ENCODE results near the gene ADAP1. TPM values are rescaled to one million over a fixed set of nuclear protein-coding genes. Genes with fewer than 3 reads are reported as not detected.

ADAP1 gene
- total RNA-seq, 2 experiments from 2014 or later = 2.4 to 7.0 TPM

DNA sequence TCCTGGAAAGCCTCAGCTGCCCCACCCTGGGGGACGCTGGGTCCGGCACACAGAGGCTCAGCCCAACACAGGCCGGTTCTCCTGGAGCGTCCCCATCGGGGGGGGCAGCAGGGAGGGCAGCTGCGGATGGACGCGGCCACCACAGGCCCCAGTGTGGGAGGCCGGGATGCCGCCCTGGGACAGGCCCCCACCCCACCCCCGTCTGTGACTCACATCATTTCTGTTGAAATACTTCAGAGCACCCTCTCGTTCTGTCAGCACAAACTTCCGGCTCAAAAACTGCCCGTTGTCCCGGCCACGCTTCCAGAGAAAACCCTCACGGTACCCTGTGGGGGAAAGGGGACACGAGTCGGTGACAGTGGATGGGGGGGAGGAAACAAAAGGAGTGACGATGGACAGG, 49.6 kb downstream of the ADAP1 start:
- POLR2A ChIA-PET = no interaction called here

DNA sequence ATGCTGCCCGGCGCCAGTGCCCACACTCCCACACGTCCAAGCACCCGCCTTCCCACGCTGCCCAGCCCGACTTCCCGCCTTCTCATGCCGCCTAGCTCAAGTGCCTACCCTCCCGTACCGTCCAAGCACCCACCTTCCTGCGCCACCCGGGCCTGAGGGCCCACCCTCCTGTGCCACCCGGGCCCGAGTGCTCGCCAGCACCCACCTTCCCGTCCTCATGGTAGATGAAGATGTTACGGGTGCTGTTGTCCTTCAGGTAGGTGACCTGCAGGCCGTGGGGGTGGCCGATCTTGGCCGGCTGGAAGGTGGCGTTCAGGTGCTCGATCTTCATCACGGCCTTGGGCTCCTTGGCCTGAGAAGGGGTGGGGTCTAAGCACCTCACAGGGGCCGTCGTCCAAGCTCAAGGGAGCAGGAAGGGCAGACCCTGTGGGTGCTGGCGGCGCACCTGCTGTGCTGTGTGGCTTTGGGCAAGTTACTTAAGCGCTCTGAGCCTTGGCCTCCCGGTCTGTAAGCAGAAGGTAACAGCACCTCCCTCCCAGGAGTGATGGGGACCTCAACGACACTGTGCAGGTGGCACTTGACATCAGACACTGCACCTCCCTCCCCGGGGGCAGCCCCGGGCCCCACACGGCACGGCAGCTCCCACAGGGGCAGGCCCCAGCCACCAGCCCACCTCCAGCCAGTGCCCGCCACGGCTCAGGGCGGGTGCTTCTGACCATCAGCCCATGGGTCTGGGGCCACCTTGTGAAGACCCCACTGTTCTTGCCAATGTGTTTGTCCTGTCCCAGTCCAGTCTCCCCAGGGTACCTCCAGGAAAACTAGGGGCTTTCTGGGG, 50.3 kb downstream of the ADAP1 start:
- intact Hi-C loops (cut with micrococcal nuclease; ENCODE audit: unreplicated experiment) = no loop called here
- no peaks in the 10 kb centered on the region for H3K9me2 ChIP-seq (ENCODE audit: insufficient read depth, low read length)
- BruUV-seq (replicated peaks) = no TSS peak
- H3K27ac ChIP-seq (ENCODE audit: low read depth, low read length, poor library complexity, severe bottlenecking) = no peak overlapping the region
- H3K36me3 ChIP-seq (ENCODE audit: insufficient read depth, low read length) = no peaks in the 10 kb centered on the region
- TF ChIP-seq EZH2phosphoT487 (IDR thresholded peaks at IDR 0.05; ENCODE audit: borderline replicate concordance, low read depth, low read length) = no peak
- TF ChIP-seq, protein P1, sequence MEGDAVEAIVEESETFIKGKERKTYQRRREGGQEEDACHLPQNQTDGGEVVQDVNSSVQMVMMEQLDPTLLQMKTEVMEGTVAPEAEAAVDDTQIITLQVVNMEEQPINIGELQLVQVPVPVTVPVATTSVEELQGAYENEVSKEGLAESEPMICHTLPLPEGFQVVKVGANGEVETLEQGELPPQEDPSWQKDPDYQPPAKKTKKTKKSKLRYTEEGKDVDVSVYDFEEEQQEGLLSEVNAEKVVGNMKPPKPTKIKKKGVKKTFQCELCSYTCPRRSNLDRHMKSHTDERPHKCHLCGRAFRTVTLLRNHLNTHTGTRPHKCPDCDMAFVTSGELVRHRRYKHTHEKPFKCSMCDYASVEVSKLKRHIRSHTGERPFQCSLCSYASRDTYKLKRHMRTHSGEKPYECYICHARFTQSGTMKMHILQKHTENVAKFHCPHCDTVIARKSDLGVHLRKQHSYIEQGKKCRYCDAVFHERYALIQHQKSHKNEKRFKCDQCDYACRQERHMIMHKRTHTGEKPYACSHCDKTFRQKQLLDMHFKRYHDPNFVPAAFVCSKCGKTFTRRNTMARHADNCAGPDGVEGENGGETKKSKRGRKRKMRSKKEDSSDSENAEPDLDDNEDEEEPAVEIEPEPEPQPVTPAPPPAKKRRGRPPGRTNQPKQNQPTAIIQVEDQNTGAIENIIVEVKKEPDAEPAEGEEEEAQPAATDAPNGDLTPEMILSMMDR (conservative IDR thresholded peaks at IDR 0.05; ENCODE audit: low read length) = no peak
- ChIA-PET CTCF (ENCODE audit: unreplicated experiment) (no interaction called here), POLR2A (no interaction called here)
- H2AFZ ChIP-seq (ENCODE audit: low read length) = no peak overlapping the region
- H3K9me3 ChIP-seq (ENCODE audit: low read length) = no peaks in the 10 kb centered on the region
- no peaks in the 10 kb centered on the region for H4K20me1 ChIP-seq (ENCODE audit: insufficient read depth, low read length)
- DNase-seq (ENCODE audit: low spot score) = no peak
- H3K4me2 ChIP-seq (ENCODE audit: low read length) = no peak overlapping the region
- H3K4me1 ChIP-seq (ENCODE audit: insufficient read depth, low read length, poor library complexity, severe bottlenecking) = no peaks in the 10 kb centered on the region
- no peaks in the 10 kb centered on the region for H3K79me2 ChIP-seq (ENCODE audit: insufficient read depth, low read depth, low read length)
- H3K4me3 ChIP-seq (ENCODE audit: low read depth, low read length, poor library complexity, severe bottlenecking) = no peak overlapping the region

More for the DNA sequence above, 49.6 kb downstream of the ADAP1 start:
- no peak overlapping the region for H3K4me3 ChIP-seq (ENCODE audit: low read depth, low read length, poor library complexity, severe bottlenecking)
- no peak overlapping the region for H2AFZ ChIP-seq (ENCODE audit: low read length)
- peaks cover 6% of the 10 kb centered on the region for H3K4me1 ChIP-seq (ENCODE audit: insufficient read depth, low read length, poor library complexity, severe bottlenecking)
- no peak for DNase-seq (ENCODE audit: low spot score)
- intact Hi-C loops (cut with micrococcal nuclease; ENCODE audit: unreplicated experiment) = no loop called here
- no peaks in the 10 kb centered on the region for H3K36me3 ChIP-seq (ENCODE audit: insufficient read depth, low read length)
- H3K27ac ChIP-seq (ENCODE audit: low read depth, low read length, poor library complexity, severe bottlenecking) = no peak overlapping the region
- H3K9me2 ChIP-seq (ENCODE audit: insufficient read depth, low read length) = no peaks in the 10 kb centered on the region
- BruUV-seq (replicated peaks) = no TSS peak
- CTCF ChIA-PET (ENCODE audit: unreplicated experiment) = no interaction called here
- H3K9me3 ChIP-seq (ENCODE audit: low read length) = no peaks in the 10 kb centered on the region
- TF ChIP-seq, protein P1 (conservative IDR thresholded peaks at IDR 0.05; ENCODE audit: low read length) = no peak
- TF ChIP-seq EZH2phosphoT487 (IDR thresholded peaks at IDR 0.05; ENCODE audit: borderline replicate concordance, low read depth, low read length) = no peak
- H3K79me2 ChIP-seq (ENCODE audit: insufficient read depth, low read depth, low read length) = no peaks in the 10 kb centered on the region
- H4K20me1 ChIP-seq (ENCODE audit: insufficient read depth, low read length) = no peaks in the 10 kb centered on the region
- H3K4me2 ChIP-seq (ENCODE audit: low read length) = no peak overlapping the region

DNA sequence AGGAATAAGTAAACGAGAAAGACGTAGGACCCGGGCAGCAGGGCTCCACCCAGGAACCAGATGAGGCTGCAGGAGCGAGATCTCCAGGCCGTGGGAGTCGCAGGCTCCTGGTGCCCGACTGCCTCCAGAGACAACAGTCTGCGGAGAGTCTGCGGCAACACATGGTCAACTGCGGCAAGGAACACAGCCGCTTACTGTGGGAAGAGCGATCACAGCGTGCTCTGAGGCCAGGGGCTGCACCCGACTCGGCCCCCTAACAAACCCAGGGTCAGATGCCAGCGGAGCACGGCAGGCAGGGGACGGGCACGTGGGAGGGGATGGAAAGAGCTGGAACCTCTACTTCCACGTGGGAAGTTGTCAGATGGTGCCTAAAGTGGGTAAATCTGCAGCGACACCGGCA, 51.5 kb downstream of the ADAP1 start:
- no peak for DNase-seq (ENCODE audit: low spot score)
- no peak for TF ChIP-seq EZH2phosphoT487 (IDR thresholded peaks at IDR 0.05; ENCODE audit: borderline replicate concordance, low read depth, low read length)
- TF ChIP-seq, protein P1 (conservative IDR thresholded peaks at IDR 0.05; ENCODE audit: low read length) = no peak
- ChIA-PET POLR2A (no interaction called here), CTCF (ENCODE audit: unreplicated experiment) (no interaction called here)
- H3K4me1 ChIP-seq (ENCODE audit: insufficient read depth, low read length, poor library complexity, severe bottlenecking) = no peaks in the 10 kb centered on the region
- no peaks in the 10 kb centered on the region for H3K9me3 ChIP-seq (ENCODE audit: low read length)
- H4K20me1 ChIP-seq (ENCODE audit: insufficient read depth, low read length) = no peaks in the 10 kb centered on the region
- H2AFZ ChIP-seq (ENCODE audit: low read length) = no peak overlapping the region
- H3K79me2 ChIP-seq (ENCODE audit: insufficient read depth, low read depth, low read length) = no peaks in the 10 kb centered on the region
- no peak overlapping the region for H3K27ac ChIP-seq (ENCODE audit: low read depth, low read length, poor library complexity, severe bottlenecking)
- H3K36me3 ChIP-seq (ENCODE audit: insufficient read depth, low read length) = no peaks in the 10 kb centered on the region
- no peak overlapping the region for H3K4me3 ChIP-seq (ENCODE audit: low read depth, low read length, poor library complexity, severe bottlenecking)
- H3K9me2 ChIP-seq (ENCODE audit: insufficient read depth, low read length) = no peaks in the 10 kb centered on the region
- H3K4me2 ChIP-seq (ENCODE audit: low read length) = no peak overlapping the region
- intact Hi-C loops (cut with micrococcal nuclease; ENCODE audit: unreplicated experiment) = no loop called here
- no TSS peak for BruUV-seq (replicated peaks)

Measured in OCI-LY7 (cell line).